ENCODE results near the gene CHCHD3.

CHCHD3 gene

DNA sequence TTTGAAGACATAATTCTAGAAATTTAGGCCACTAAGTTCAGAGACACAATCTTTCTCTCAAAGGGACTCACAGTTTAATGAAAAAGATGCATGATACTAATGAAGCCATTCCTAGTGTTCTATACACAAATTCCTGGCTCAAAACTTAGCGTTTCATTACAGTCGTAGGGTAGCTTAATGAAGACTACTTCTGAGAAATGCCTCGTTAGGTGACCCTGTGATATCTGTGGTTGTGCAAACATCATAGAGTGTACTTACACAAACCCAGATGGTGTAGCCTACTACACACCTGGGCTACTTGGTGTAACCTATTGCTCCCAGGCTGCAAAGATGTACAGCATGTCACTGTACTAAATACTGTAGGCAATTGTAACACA lies 488 bp upstream of the CHCHD3 start:
- intact Hi-C loops (cut with DNase I): no loop called here
- no peak for DNase-seq

DNA sequence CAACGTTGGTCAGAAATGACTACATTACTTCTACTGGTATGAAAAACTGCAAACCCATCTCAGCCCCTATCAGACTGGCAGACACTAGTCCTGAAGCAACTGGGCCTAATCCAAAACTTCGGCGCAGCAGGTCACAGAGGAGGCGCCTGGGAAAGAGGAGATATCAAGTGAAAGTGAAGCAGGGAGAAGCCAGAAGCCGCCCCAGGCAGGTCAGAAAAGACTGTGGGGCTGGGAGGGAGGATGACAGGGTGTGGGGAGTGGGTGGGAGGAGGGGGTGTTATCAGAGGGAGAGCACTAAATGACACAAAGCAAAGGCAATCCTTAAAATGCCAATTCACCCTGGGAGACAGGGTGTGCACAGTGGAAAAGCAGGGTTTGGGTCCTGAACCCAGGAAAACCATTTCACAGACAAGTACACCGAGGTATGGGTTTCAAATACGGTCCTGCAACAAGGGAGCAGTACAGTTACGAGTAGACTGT lies 731 bp downstream of the CHCHD3 start:
- peak in 6 of 42 donors; percentile 9 to 43 (median 16) for DNase-seq
- intact Hi-C loops (cut with DNase I): no loop called here

DNA sequence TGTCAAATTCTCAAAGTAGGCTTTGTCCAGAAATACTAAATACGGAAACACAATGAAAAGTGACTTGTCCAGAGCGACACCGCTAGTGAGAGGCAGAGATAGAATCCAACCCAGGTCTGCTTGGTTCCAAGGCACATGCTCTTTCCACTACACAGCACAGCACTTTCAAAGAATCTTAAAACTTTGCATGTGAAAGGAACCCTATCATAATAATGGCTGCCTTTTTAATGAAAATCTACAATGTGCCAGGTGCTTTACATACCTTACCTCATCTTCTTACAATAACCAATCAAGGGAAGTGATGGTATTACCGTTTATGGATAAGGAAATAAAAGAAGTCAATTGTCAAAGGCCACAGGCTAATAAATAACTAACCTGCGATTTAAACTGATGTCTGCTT lies 2.6 kb downstream of the CHCHD3 start:
- intact Hi-C loops (cut with DNase I): no loop called here
- no peak for DNase-seq

DNA sequence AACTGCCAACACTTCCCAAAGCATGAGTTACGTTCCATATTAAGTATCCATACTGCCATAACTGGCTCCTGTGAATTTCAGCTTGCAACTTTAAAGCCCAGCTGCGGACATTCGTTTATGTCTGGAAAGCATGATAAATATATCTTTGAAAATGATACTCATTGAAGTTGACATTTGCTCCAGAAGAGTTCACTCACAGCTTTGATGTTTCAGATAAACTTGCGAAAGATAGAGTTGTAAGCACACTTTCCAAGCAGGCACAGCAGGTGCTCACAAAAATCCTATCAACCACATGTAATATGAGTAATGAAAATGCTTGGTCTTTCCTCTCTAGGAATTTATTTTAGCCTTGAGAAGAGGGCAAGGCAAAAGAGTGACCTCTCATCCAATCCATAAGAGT lies 4.5 kb downstream of the CHCHD3 start:
- intact Hi-C loops (cut with DNase I): no loop called here
- no peak for DNase-seq

DNA sequence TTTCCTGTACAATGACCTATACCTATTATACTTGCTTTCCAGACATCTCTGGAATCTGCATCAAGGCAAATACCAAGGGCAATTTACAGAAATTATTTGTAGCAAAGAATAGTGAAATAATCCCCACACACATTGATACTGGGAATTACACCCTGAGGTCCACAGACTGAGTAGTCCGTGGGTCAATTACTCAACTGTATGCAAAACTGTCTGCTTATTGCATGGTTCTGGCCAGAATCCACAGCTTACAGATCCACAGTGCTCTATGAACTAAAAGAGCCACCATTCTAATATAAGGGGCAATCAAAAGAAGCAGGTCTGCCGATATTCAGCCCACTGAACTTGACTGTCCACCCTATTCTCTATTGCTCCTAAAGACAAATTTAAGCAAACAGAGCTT lies 5.7 kb downstream of the CHCHD3 start:
- no peak for DNase-seq
- intact Hi-C loops (cut with DNase I): no loop called here

DNA sequence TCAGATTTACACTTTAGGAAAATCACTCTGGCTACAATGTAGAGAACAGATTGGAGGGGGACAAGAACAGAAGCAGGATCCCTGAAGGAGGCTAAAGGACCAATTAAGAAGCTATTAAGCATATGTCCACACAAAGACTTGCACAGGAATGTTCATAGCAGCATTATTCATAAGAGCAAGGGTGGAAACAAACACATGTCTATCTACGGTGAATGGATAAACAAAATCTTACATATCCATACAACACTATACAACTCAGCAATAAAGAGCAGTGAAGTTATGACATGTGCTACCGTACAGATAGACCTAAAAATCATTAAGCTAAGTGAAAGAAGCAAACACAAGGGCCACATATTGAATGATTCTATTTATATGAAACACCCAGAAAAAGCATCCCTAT lies 10.4 kb downstream of the CHCHD3 start:
- DNase-seq: no peak
- intact Hi-C loops (cut with DNase I): no loop called here

DNA sequence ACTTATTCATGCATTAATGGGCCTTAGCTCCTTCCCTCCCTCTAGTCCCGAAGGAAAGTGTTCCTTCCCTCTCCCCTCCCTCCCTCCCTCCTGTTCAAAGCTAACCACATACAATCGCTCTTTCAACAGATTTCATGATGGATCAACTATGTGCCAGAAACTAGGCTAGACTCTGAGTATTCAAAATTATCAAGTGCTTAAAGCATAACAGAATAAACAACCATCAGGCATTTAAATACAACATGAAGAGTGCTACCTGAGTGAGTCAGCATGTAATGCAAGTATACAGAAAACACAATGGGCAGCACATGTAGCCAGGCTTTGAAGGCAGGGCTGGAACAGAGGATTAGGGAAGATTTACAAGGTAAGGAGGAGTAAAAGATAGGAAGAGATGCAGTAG lies 11.3 kb downstream of the CHCHD3 start:
- intact Hi-C loops (cut with DNase I): no loop called here
- no peak for DNase-seq

DNA sequence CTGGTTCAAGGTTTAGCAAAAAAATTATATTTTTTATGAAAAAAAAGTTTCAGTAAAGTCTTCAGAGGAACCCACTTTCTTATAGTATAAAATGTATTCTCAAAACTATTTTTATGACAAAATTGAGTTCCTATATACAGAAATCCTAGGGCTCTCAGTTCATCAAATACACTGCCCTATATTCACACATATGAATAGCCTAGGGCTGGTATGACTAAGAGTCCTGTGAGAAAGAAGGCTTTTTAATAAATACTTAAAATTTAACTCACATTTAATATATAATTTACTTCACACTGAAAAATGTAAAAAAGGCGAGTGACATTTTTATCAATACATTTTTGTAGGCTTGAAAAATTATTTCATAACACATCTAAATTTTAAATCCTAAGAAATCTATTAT lies 16.6 kb downstream of the CHCHD3 start:
- DNase-seq: no peak
- intact Hi-C loops (cut with DNase I): no loop called here

DNA sequence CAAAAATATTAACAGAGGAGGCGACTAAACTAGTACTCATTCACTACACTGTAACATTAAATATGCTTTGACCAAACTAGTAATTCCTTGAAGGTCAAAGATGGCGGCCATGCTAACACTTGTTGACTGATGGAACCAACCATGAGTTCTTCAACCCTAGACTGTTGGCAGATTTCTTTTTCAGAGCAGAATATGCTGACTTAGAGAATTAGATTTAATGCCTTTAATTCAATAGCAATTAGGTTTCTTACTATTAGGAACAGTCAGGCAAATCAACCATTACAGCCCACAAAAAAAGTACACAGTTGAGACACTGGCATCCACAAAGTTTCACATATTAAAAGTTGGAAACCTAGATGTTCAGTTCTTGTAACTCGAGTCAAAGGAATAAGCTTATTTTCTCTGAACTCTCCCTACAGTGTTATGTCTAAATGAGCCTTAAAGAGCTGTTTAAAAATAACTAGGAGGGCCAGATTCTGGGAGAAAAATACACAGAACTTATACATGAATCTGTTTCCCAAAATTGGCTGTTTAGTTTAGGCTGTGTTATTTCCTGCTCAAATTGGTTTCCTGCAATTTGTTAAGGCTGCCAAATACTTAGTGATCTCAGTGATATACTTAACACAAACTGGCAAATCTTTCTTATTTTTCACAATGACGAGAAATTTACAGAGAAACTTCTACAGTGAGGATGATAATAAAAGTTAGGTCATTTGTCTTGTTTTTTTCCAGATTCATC lies 17.6 kb downstream of the CHCHD3 start:
- DNase-seq: no peak

DNA sequence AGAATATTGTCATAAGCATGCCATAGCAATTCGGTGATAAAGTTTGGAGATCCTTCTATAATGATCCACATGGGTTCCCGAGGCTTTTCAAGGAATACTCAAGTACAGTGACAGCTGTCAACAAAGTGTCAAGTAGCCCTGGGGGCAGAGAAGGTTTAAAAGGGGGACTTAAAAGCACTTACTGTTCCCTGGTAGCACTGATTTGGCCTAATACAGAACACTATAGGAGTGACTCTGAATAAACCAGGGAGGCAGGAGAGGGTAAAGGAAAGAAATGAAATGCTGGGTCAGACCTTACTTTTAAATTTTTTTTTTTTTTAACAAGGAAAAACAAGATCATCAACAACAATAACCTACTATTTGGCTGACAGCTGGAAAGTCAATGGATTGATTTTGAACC lies 20.1 kb downstream of the CHCHD3 start:
- no peak for DNase-seq
- intact Hi-C loops (cut with DNase I): no loop called here

More for the DNA sequence above, 17.6 kb downstream of the CHCHD3 start:
- intact Hi-C loops (cut with DNase I): no loop called here

DNA sequence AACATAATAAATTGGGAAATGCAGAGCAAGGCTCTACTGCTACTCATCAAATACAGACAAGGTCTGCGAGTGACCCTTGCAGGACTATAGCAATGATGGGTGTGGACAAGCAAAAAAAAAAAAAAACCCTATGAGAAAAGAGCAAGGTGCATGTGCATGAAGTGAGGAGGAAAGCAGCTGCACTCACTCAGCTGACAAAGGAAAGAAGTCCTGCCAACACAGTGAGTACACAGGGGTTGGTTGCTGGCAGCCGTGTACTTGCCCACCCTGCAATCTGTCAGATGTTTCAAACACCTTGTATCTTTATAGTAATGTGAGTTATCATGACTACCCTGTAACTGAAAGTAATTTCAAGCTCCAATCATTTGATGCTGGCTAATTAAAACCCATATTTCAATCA lies 20.5 kb downstream of the CHCHD3 start:
- no peak for DNase-seq

DNA sequence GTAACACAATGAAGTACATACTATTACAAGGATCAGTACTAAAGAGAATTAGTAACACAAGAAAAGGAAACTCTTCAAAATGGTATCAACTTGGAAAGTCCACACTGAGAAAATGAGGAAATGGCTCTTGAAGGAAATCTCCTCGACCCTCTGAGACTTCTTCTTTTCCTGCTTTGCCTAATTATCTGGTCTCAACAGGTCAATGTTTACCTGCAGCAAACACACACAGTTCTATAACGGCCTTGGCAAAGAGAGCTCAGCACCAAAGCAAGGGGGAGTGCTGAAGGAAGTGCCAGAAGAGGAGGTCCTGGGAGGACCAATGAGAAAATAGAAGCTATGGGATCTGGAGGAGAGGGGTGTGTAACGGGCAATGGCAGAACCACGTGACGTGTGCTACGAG lies 21.9 kb downstream of the CHCHD3 start:
- intact Hi-C loops (cut with DNase I): no loop called here
- DNase-seq: no peak

More for the DNA sequence above, 20.5 kb downstream of the CHCHD3 start:
- intact Hi-C loops (cut with DNase I): no loop called here

DNA sequence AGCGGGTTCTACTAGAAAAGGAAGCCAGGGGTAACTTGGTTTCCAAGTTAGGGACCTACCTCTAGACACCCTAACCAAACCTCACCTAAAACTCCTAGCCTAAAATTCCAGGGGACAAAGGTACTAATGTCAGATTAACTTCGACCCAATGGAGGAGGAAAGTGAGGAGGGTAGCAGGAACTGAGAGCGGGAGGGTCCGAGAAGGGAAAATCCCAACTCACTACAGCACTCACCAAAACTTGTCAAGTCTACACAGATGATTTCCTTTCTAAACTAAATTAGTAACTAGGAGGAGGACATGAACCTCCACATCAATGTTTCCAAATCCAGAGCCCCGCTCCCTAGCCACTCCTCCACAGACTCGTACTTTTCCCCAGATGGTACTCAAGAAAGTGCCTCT lies 22.6 kb downstream of the CHCHD3 start:
- DNase-seq: no peak
- intact Hi-C loops (cut with DNase I): no loop called here

DNA sequence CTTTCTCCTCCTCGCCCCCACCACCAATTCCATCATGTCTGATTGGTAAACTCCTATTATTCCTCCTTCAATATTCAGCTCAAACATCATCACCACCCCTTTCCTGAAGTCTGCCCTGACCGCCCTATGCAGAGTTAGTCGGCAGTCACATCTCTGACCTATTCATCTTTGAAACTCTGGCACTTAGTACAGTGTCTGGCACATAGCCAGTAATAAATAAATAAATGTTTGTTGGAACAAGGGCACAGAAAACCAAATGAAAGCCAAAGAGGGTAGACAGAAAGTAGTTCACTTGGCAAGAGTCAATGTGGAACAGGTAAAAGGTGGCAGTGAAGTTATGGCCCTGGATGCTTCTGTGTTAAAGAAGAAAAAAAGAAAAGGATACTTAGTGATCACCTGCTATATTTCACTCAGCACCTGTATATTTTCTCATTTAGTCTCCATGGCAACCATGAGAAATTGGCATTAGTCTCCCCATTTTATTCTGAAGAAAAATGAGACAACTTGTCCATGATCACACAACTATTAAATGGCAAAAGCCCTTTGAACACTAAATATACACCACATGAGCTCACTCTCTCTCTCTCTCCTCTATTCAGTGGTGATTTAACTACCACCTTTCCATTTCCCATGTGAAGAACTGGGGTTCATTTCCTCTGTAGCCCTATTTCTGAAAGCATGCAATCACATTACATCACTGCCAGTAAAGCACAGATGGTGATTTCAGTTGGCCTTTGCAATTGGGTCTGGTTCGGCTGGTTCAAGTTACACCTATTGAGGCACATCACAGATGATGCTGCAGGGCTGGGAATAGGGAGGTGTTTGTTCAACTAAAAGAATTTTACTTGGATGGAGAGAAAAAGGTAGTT lies 25.3 kb downstream of the CHCHD3 start:
- intact Hi-C loops (cut with DNase I): no loop called here
- DNase-seq: no peak

DNA sequence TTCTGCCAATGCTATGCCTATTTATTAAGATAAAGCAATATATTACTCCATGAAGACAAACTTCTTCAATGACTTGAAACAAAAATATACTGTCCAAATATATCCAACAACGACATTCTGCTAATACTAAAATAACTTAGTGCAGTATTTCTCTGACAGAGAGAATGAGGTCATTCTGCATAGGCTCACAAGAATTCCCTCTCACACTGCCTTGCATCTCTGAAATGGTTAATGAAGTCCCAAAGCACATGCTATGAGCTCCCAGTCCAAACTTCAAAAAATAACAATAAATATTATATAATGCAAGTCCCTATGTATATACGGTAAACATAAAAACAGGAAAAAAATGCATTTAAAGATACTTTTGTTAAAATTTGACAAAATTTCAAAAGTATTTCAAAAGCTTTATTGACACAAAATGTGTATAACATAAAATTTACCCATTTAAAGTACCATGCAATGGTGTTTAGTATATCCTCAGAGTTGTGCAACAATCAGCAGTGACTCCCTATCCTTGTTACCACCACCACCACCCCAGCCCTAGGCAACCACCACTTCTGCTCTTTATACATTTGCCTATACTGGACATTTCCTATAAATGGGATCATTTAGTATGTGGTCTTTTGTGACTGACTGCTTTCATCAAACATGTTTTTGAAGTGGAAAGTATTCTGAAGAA lies 27.6 kb downstream of the CHCHD3 start:
- DNase-seq: no peak
- intact Hi-C loops (cut with DNase I): no loop called here

DNA sequence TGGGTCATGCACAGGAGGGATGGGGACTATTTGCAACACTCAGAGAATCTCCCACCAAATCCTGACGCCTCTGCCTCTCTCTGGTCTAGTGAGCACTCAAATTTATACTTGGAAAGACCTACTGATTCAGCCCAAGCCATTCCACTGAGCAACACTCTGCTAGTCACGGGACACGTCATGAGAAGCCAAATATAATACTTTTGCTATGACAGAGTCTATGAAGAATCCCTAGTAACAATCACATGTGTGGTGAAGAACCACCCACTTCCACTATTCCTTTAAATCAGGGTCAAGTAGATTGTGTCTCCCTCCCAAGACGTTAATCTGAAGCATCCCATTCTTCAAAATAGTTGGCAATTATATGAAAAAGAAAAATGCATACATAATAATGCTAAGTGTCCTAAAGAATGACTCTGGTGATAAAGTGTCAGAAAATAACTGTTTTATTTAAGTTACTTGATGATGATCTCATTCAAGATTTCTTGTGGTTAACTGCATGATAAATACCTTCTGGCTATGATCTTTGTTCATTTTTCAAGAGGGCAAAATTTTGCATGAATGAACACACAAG lies 28.5 kb downstream of the CHCHD3 start:
- DNase-seq: peak in 6 of 42 donors; percentile 10 to 49 (median 22)
- intact Hi-C loops (cut with DNase I): no loop called here

DNA sequence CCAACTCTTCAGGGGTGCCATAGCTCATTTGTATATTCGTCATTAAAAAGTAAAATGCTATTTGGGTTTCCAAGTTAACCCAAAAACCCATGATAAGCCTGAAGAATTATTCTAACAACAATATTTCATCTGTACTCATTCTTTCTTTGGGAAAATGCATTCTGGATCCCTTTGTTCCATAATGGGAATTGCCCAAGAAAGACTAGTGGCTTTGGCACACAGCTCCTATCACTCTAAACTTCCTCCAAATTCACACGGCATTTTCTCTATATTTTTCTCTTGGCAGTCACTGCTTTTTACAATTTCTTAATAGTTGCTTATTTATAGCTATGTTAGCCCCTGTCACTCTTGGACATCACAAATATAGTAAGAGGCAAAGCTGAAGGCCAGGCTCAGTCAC lies 29.1 kb downstream of the CHCHD3 start:
- intact Hi-C loops (cut with DNase I): no loop called here
- DNase-seq: no peak

DNA sequence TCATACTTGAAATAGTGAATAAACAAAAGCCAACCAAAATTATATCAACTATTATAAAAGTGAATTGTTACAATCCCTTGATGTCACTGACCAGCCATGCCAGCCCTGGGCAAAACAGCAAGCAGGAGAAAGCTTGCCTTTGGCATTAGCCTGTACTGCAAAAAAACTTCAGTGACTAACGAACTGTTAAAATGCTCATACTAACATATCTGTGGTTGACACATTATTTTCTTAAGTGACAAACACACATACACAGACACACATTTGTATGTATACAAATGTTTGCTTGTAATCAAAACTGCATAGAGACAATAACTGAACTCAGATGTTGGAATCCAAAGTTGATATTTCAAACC lies 29.5 kb downstream of the CHCHD3 start:
- DNase-seq: no peak

DNA sequence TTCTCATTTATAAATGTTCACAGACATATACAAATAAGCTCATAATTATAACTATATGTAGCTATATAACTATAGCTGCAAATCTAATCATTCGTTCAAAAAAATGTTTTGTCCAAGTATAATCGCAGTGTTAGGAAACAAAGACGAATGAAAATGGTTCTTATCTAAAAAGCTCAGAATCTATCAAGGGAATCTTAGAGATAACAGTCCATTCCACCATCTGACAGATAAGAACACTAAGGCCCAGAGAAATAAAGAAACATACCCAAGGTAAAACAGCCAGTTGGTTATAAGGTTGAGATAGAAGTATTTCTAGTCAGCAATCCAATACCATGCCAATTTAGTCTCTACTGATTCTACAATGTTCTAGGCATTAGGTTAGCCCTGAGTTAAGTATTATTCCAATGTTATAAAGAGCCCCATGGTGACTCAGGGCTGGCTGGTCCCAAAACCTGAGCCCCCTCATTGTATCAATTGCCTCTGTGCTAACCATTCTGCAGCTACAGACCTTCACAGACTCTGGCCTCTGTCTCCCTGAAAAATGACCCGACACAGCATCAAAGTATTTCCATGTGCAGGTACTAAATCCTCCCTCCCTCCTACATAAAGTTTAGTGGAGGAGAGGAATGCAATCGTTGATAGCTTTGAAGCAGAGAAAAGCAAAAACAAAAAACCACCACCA lies 30.0 kb downstream of the CHCHD3 start:
- DNase-seq: no peak
- intact Hi-C loops (cut with DNase I): no loop called here

More for the DNA sequence above, 29.5 kb downstream of the CHCHD3 start:
- intact Hi-C loops (cut with DNase I): no loop called here
